DMS153 treated with DMSO at 0.1 percent for 48 hours (cell line): Measurements from ENCODE around the gene KCNG4.
"Not testable (repeated sequence)": the region's sequence is repeated elsewhere in the genome, so short reads cannot be mapped to it uniquely, and the experiment has no call there.

Experiments
- DNase-seq: peaks from one replicate; lab custom pipeline; 2025; ENCODE audit not compliant: unreplicated experiment; lab: John Stamatoyannopoulos, UW

Gene KCNG4

GRCh38 chr16:84237994-84238750 lies 1.6 kb downstream of the KCNG4 start:
- DNase-seq: no peak

- DNase-seq: no peak
Observed at GRCh38 chr16:84236671-84237070, 3.1 kb downstream of the KCNG4 start.

GRCh38 chr16:84234321-84235241 lies 5.2 kb downstream of the KCNG4 start:
- DNase-seq: no peak

- DNase-seq: no peak
Observed at GRCh38 chr16:84233748-84234147, 6.1 kb downstream of the KCNG4 start.

- DNase-seq: no peak
Observed at GRCh38 chr16:84232969-84233368, 6.8 kb downstream of the KCNG4 start.

- no peak for DNase-seq
Observed at GRCh38 chr16:84232060-84232459, 7.8 kb downstream of the KCNG4 start.

- DNase-seq: no peak
Observed at GRCh38 chr16:84229471-84229870, 10.3 kb downstream of the KCNG4 start.

GRCh38 chr16:84228256-84228838 lies 11.5 kb downstream of the KCNG4 start:
- DNase-seq: no peak

- no peak for DNase-seq
Observed at GRCh38 chr16:84227548-84227947, 12.3 kb downstream of the KCNG4 start.

- DNase-seq: no peak
Observed at GRCh38 chr16:84226026-84226425, 13.8 kb downstream of the KCNG4 start.

- no peak for DNase-seq
Observed at GRCh38 chr16:84225571-84225970, 14.2 kb downstream of the KCNG4 start.

- no peak for DNase-seq
Observed at GRCh38 chr16:84225126-84225525, 14.7 kb downstream of the KCNG4 start.

GRCh38 chr16:84224554-84224953 lies 15.3 kb downstream of the KCNG4 start:
- no peak for DNase-seq

- no peak for DNase-seq
Observed at GRCh38 chr16:84223456-84223855, 16.4 kb downstream of the KCNG4 start.

GRCh38 chr16:84220851-84221250 lies 19.0 kb downstream of the KCNG4 start:
- no peak for DNase-seq

GRCh38 chr16:84218956-84219355 lies 20.9 kb downstream of the KCNG4 start:
- DNase-seq: no peak

- DNase-seq: no peak
Observed at GRCh38 chr16:84218176-84218823, 21.5 kb downstream of the KCNG4 start.

- not testable (repeated sequence) for DNase-seq
Observed at GRCh38 chr16:84216144-84216543, 23.7 kb downstream of the KCNG4 start.

- DNase-seq: no peak
Observed at GRCh38 chr16:84215531-84215930, 24.3 kb downstream of the KCNG4 start.

- no peak for DNase-seq
Observed at GRCh38 chr16:84214451-84215066, 25.3 kb downstream of the KCNG4 start.

- DNase-seq: no peak
Observed at GRCh38 chr16:84212631-84213030, 27.2 kb downstream of the KCNG4 start.
